Muscle of leg (tissue), 11 donors: ENCODE measurements around the gene SIX5. TPM values are rescaled to one million over a fixed set of nuclear protein-coding genes. Genes with fewer than 3 reads are reported as not detected.
"Not testable (repeated sequence)": the region's sequence is repeated elsewhere in the genome, so short reads cannot be mapped to it uniquely, and the experiment has no call there.

Source experiments
- DNase-seq: peaks from one replicate; pipeline ENCODE4 v3.0.0; 2013
- H3K27ac ChIP-seq: one replicate; pipeline ENCODE4 v1.5.1; 2013; ENCODE audit warnings: mild to moderate bottlenecking, low read length, control low read depth
- H3K27me3 ChIP-seq: one replicate; pipeline ENCODE4 v1.6.1; 2013; ENCODE audit warnings: low read length; ENCODE audit not compliant: control insufficient read depth, insufficient read depth
- H3K36me3 ChIP-seq: one replicate; pipeline ENCODE4 v1.6.1; 2013; ENCODE audit warnings: low read length; ENCODE audit not compliant: control insufficient read depth, insufficient read depth
- H3K4me1 ChIP-seq: one replicate; pipeline ENCODE4 v1.6.1; 2013; ENCODE audit warnings: low read length; ENCODE audit not compliant: control insufficient read depth, insufficient read depth
- H3K4me3 ChIP-seq: one replicate; pipeline ENCODE4 v1.5.1; 2013; ENCODE audit warnings: low read length, control low read depth
- H3K9me3 ChIP-seq: replicated peaks from 2 replicates; pipeline ENCODE4 v1.6.1; 2013; ENCODE audit warnings: low read depth, low read length; ENCODE audit not compliant: control insufficient read depth
- WGBS: methylation state at CpG from one replicate; pipeline ENCODE4 v1.1.5; 2013; ENCODE audit warnings: missing lambda C conversion rate; ENCODE audit not compliant: insufficient coverage; 5-methylcytosine and 5-hydroxymethylcytosine counted together
- polyA plus RNA-seq, 8 donors: library from polyadenylated mRNA; unstranded; fragments of 120-200 nt; gene quantifications; one replicate each; pipeline versions ENCODE4 v1.2.1 to v1.2.3, GENCODE V29; 2013; ENCODE audit warnings: inconsistent platforms in 1 of 8, low replicate concordance in 1 of 8; ENCODE audit not compliant: insufficient read length in 8 of 8, insufficient read depth in 1 of 8
- total RNA-seq: library from RNA; stranded (reverse); fragments of 120-200 nt; gene quantifications from one replicate; pipeline ENCODE4 v1.2.4, GENCODE V29; 2013

SIX5 gene
- total and polyA plus RNA-seq, 9 donors: 14.9 to 31.9 (median 24.3) TPM

DNA sequence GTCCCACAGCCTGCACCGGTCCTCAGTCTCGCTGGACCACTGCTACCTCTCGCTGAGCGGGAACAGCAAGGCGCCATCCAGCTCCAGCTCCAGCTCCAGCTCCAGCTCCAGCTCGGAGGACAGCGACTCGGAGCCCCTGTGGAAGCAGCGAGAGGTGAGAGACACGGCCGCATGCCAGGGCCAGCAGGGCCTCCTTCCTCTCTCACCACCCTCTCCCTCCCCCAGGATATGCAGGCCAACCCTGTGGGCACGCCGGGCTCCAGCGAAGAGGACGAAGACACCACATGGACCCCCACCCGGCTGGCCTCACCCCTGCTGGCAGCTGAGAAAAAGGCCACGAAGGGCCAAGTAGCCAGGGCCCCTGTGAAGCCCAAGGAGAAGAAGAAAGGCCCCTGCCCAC is 7.3 kb downstream of the SIX5 start:
- H3K27ac ChIP-seq: no peak overlapping the region
- peaks cover 4% of the 10 kb centered on the region for H3K27me3 ChIP-seq
- no peaks in the 10 kb centered on the region for H3K9me3 ChIP-seq
- peaks cover 38% of the 10 kb centered on the region for H3K4me1 ChIP-seq
- DNase-seq: no peak
- H3K36me3 ChIP-seq: peaks cover 11% of the 10 kb centered on the region
- 65% methylated on average over 16 of the region's 17 CpGs for WGBS
- H3K4me3 ChIP-seq: no peak overlapping the region

DNA sequence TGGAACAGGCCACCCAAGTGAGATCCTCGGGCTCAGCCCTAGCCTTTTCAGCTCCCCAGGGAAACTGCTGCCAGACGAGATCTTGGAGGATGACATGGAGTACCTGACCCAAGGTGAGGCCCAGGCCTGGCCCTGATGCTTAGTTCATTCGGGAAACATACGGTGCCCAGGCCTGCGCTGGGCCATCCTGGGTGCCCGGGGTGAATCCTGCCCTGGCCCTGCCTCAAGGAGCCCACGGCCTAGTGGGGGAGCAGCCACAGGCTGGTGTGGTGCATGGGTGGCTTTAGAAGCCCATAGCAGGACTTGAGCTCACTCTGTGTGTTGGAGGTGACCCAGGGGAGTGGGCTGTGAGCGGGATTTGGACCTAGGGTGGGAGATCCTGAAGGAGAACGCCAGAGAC is 10.1 kb downstream of the SIX5 start:
- H3K36me3 ChIP-seq: no peaks in the 10 kb centered on the region
- peaks cover 4% of the 10 kb centered on the region for H3K27me3 ChIP-seq
- H3K9me3 ChIP-seq: no peaks in the 10 kb centered on the region
- H3K27ac ChIP-seq: no peak overlapping the region
- WGBS: 62% methylated on average over 8 of the region's 9 CpGs
- no peak overlapping the region for H3K4me3 ChIP-seq
- H3K4me1 ChIP-seq: peaks cover 10% of the 10 kb centered on the region
- no peak for DNase-seq

DNA sequence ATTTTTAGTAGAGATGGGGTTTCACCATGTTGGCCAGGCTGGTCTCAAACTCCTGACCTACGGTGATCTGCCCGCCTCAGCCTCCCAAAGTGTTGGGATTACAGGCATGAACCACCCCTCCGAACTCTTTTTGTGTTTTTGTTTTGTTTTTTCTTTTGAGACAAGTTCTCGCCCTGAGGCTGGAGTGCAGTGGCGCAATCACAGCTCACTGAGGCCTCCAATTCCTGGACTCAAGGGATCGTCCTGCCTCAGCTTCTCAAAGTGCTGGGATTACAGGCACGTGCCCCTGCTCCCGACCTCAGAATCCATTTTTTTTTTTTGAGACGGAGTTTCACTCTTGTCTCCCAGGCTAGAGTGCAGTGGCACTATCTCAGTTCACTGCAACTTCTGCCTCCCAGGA is 11.4 kb downstream of the SIX5 start:
- H3K4me1 ChIP-seq: no peaks in the 10 kb centered on the region
- peaks cover 4% of the 10 kb centered on the region for H3K27me3 ChIP-seq
- H3K36me3 ChIP-seq: no peaks in the 10 kb centered on the region
- 71% methylated on average over 6 of the region's 9 CpGs for WGBS
- H3K4me3 ChIP-seq: no peak overlapping the region
- no peak overlapping the region for H3K27ac ChIP-seq
- no peak for DNase-seq
- no peaks in the 10 kb centered on the region for H3K9me3 ChIP-seq

DNA sequence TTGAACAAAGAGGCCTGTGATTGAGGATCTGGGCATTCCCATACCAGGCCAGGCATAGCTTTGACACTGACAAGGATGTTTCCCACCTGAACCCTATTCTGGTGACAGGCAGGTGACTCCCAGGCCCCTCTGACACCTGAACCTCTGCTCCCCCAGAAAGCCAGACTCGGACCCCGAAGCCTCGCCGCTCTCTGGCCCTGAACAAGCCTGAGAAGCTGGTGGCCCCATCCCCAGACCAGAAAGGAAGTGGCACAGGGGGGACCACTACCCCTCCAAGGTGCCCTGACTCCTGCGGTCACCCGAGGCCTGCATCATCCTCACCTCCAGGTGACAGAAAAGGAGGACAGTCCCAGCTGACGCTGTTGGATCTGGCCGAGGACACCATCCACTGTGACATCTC is 14.7 kb downstream of the SIX5 start:
- no peaks in the 10 kb centered on the region for H3K36me3 ChIP-seq
- no peak overlapping the region for H3K4me3 ChIP-seq
- H3K4me1 ChIP-seq: no peaks in the 10 kb centered on the region
- no peaks in the 10 kb centered on the region for H3K9me3 ChIP-seq
- H3K27ac ChIP-seq: no peak overlapping the region
- no peak for DNase-seq
- WGBS: 83% methylated on average over 2 of the region's 8 CpGs
- H3K27me3 ChIP-seq: no peaks in the 10 kb centered on the region

DNA sequence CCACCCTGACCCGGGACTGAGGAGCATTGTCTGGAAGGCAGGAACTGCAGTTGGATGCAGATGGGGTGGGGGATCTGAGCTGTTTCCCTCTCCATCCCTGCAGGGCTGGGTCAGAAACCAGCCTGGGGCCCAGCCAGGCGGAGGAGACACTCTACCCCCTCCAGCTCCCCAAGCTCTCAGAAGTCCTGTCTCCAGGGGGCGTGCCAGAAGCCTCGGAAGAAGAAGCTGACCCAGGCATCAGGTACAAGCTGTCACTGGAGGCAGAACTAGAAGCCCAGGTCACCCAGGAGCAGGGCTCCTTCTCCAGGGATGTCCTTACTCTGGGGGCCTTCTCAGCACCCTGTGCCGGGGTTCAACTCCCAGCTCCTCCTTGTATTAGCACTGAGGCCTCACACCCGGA is 15.5 kb downstream of the SIX5 start:
- 34% methylated on average over 4 of the region's 6 CpGs for WGBS
- no peak overlapping the region for H3K4me3 ChIP-seq
- no peak for DNase-seq

DNA sequence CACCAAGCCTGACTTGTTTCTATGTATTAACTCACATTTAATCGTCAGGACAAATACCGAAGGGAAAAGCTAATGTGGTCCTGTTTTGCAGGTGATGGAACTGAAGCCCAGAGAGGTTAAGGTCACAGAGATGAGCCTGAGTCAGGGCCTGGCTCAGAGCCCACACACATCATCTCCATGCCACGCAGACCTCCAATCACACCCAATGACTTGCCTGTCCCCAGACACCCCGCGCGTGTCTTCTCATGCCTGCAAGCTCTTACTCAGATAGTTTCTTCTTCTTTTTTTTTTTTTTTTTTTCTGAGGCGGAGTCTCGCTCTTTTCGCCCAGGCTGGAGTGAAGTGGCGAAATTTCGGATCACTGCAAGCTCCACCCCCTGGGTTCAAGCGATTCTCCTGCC is 16.4 kb downstream of the SIX5 start:
- Histone ChIP-seq H3K4me1 (no peaks in the 10 kb centered on the region), H3K4me3 (no peak overlapping the region), H3K9me3 (no peaks in the 10 kb centered on the region), H3K27me3 (no peaks in the 10 kb centered on the region), H3K36me3 (no peaks in the 10 kb centered on the region), H3K27ac (no peak overlapping the region)
- 89% methylated on average over 10 of the region's 12 CpGs for WGBS
- DNase-seq: no peak

More for the DNA sequence above, 15.5 kb downstream of the SIX5 start:
- Histone ChIP-seq H3K9me3 (no peaks in the 10 kb centered on the region), H3K27me3 (no peaks in the 10 kb centered on the region), H3K4me1 (no peaks in the 10 kb centered on the region), H3K27ac (no peak overlapping the region), H3K36me3 (no peaks in the 10 kb centered on the region)

DNA sequence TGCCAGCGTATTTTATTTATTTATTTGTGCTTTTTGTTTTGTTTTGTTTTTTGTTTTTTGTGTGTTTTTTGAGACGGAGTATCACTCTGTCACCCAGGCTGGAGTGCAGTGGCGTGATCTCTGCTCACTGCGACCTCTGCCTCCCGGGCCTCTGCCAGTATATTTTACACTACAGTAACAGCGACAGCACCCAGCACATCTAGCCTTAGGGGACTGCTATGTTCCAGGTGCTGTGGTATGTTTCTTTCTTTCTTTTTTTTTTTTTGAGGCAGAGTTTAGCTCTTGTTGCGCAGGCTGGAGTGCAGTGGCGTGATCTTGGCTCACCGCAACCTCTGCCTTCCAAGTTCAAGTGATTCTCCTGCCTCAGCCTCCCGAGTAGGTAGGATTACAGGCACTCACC is 17.6 kb downstream of the SIX5 start:
- DNase-seq, H3K9me3 ChIP-seq, H3K27ac ChIP-seq, H3K4me3 ChIP-seq, H3K4me1 ChIP-seq, H3K27me3 ChIP-seq, H3K36me3 ChIP-seq: not testable (repeated sequence)
- no CpG with 5 or more reads among the region's 10 CpGs for whole genome bisulfite sequencing

DNA sequence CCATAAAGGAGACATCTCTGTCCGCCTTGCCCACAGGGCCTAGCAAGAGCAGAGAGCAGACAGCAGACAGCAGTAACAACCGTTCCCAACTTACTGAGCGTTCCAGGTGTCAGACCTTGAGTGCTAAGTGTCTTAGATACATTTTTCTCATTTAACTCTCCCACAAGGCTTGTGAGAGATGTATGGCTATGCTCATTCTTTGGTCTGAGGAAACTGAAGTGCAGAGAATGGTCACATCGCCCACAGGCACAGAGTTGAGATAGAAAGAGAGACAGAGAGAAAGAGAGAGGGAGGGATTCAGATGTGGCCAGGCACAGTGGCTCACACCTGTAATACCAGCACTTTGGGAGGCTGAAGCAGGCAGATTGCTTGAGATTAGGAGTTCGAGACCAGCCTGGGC is 21.5 kb downstream of the SIX5 start:
- Histone ChIP-seq H3K9me3 (no peaks in the 10 kb centered on the region), H3K4me1 (no peaks in the 10 kb centered on the region), H3K36me3 (no peaks in the 10 kb centered on the region), H3K4me3 (no peak overlapping the region), H3K27ac (no peak overlapping the region), H3K27me3 (peaks cover 14% of the 10 kb centered on the region)
- WGBS: 59% methylated on average over 2 of the region's 5 CpGs
- no peak for DNase-seq

DNA sequence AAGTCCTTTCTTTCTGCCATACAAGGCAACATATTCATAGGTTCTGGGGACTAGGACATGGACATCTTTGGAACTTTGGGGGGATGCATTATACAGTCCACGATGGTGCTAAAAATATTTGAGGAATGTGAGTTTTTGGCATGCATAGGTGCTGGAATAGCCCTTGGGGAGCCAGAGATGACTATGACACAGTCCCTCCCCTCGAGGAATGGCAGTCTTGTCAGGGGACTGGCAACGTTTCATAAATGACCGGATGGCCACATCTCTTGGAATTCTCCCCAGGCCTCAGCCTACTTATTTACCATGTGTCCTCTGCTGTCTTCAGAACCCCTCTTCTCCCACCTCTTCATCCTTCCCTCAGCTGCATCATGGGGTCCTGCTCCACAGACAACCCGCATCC is 22.2 kb downstream of the SIX5 start:
- Histone ChIP-seq H3K9me3 (no peaks in the 10 kb centered on the region), H3K36me3 (no peaks in the 10 kb centered on the region), H3K4me1 (no peaks in the 10 kb centered on the region), H3K27ac (no peak overlapping the region), H3K4me3 (no peak overlapping the region), H3K27me3 (peaks cover 14% of the 10 kb centered on the region)
- WGBS: 60% methylated on average over 1 of the region's 5 CpGs
- no peak for DNase-seq

DNA sequence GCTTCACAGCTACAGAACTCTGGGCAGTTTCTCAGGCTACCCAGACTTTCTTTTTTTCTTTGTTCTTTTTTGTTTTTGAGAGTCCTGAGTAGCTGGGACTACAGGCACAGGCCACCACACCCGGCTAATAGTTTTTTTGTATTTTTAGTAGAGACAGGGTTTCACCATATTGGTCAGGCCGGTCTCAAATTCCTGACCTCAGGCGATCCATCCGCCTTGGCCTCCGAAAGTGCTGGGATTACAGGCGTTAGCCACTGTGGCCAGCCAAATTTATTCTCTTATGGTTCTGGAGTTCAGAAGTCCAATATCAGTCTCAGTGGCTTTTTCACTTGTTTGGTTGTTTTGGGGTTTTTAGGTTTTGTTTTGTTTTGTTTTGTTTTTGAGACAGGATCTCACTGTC is 23.4 kb downstream of the SIX5 start:
- no peaks in the 10 kb centered on the region for H3K4me1 ChIP-seq
- no peak overlapping the region for H3K27ac ChIP-seq
- no peaks in the 10 kb centered on the region for H3K36me3 ChIP-seq
- H3K9me3 ChIP-seq: no peaks in the 10 kb centered on the region
- H3K4me3 ChIP-seq: no peak overlapping the region
- 83% methylated on average over 4 of the region's 6 CpGs for WGBS
- no peak for DNase-seq
- peaks cover 14% of the 10 kb centered on the region for H3K27me3 ChIP-seq

DNA sequence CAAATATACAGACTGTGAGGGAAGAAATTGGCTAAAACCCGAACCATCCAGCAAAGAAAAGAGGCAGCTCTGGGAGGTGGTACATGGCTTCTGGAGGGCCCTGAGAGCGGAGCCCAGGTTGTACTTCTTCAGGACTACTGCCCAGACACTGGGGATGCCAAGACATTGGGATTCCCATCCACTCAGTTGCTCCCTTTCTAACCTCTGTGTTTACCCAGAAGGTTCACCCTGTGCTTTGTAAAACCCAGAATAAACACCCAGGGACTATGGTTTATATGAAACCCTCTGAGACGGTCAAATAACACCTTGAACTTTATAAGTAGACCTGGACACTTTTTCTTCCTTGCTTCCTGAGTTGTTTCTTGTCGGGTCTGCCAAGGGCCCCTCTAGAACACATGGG is 26.1 kb downstream of the SIX5 start:
- no peaks in the 10 kb centered on the region for H3K9me3 ChIP-seq
- H3K27ac ChIP-seq: no peak overlapping the region
- no peak overlapping the region for H3K4me3 ChIP-seq
- peaks cover 14% of the 10 kb centered on the region for H3K27me3 ChIP-seq
- no peak for DNase-seq
- no peaks in the 10 kb centered on the region for H3K4me1 ChIP-seq
- no peaks in the 10 kb centered on the region for H3K36me3 ChIP-seq
- 45% methylated on average over 2 of the region's 4 CpGs for WGBS
